ENCODE measurements around the gene CXADR.
"Not testable (repeated sequence)": the region's sequence is repeated elsewhere in the genome, so short reads cannot be mapped to it uniquely, and the experiment has no call there.

Gene CXADR

GRCh38 chr21:17502985-17503384 is 9.9 kb upstream of the CXADR start:
- not testable (repeated sequence) for DNase-seq (ENCODE audit: low read depth)

DNA sequence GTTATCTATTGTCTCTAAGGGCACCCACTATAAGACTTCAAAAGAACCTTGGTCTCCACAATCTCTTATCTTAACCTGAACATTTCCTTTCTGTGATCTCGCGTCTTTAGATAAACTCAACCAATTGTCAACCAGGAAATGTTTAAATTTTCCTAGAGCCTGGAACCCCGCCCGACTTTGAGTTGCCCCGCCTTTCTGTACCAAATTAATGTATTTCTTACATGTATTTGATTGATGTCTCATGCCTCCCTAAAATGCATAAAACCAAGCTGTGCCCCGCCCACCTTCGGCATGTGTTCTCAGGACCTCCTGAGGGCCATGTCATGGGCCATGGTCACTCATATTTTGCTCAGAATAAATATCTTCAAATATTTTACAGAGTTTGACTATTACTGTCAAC is 5.9 kb upstream of the CXADR start:
- DNase-seq (ENCODE audit: low read depth) = no peak

DNA sequence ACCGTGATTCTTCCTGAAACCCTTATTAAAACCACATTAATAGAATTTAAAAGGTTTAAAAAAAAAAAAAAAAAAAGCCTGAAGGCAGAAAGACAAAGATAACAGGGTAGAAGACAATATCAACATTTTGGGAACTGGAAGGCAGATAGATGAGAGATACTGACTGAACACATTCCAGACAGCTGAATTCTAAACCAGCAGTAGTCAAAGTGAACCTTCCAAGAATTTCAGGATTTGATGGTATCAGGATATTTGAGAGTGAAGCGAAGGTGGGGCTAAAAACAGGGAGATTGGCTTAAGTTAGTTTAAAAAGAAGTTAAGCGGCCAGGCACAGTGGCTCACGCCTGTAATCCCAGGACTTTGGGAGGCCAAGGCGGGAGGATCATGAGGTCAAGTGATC is 5.3 kb upstream of the CXADR start:
- no peak for DNase-seq (ENCODE audit: low read depth)

- DNase-seq (ENCODE audit: low read depth) = peak; percentile 54
Observed at GRCh38 chr21:17513214-17514123, 626 bp downstream of the CXADR start.

DNA sequence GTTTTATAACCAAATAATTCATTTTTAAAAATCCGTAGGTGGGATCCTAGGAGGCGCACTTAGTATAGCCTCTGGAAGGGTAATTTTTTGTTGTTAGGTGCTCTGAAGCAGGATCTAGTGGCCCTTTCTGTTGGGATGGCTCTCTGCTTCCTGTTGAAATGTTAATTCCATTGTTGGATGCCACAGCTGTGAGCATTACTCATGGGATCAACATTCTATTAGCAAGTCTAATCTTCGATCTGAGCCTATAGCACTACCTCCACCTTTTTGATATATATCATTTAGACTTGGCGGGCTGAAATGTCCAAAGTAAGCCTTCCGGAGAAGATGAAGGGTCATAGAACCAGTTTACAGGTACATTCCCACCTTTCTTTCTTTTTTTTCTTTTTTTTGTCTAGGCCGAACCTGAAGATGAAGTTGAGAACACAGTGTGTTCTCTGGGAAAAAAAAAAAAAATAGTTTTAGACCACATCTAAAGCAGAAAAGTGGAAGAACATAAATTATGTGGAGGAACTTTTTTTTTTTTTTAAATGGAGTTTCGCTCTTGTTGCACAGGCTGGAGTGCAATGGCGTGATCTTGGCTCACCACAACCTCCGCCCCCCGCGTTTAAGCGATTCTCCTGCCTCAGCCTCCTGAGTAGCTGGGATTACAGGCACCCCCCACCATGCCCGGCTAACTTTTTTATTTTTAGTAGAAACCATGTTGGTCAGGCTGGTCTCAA is 1.4 kb downstream of the CXADR start:
- peak; percentile 36 for DNase-seq (ENCODE audit: low read depth)

DNA sequence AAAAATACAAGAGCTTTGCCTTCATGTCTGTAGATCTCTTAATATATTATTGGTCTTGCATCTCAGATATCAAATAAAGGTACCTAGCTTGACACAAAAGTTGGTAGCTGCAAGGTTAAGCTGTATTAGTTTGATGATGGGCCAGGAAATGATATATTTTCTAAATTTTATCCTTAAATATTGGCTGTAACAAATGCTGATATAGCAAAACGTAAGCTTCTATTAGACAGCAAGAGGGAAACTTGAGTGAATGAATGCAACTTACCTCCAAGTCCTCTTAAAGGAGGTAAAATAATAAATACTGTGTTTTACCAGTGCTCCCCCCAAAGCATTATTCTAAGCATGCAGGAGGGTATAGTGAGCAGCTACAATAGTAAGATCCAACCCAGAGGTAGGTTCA is 4.2 kb downstream of the CXADR start:
- not testable (repeated sequence) for DNase-seq (ENCODE audit: low read depth)

- no peak for DNase-seq (ENCODE audit: low read depth)
Observed at GRCh38 chr21:17519208-17519738, 6.4 kb downstream of the CXADR start.

GRCh38 chr21:17519965-17520609 is 7.2 kb downstream of the CXADR start:
- no peak for DNase-seq (ENCODE audit: low read depth)

GRCh38 chr21:17523007-17523451 is 10.2 kb downstream of the CXADR start:
- DNase-seq (ENCODE audit: low read depth) = no peak

GRCh38 chr21:17523979-17524494 is 11.2 kb downstream of the CXADR start:
- DNase-seq (ENCODE audit: low read depth) = not testable (repeated sequence)

DNA sequence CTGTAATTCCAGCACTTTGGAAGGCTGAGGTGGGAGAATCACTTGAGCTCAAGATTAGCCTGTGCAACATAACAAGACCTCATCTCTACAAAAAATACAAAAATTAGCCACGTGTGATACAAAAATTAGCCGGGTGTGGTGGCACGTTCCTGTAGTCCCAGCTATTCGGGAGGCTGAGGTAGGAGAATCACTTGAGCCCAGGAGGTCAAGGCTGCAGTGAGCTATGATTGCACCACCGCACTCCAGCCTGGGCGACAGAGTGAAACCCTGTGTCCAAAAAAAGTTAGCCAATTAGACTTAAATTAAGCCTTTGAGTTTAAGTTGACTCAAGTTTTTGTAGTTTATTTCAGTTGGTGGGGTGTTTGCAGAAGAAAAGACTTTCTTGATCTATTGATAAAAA is 11.8 kb downstream of the CXADR start:
- no peak for DNase-seq (ENCODE audit: low read depth)

DNA sequence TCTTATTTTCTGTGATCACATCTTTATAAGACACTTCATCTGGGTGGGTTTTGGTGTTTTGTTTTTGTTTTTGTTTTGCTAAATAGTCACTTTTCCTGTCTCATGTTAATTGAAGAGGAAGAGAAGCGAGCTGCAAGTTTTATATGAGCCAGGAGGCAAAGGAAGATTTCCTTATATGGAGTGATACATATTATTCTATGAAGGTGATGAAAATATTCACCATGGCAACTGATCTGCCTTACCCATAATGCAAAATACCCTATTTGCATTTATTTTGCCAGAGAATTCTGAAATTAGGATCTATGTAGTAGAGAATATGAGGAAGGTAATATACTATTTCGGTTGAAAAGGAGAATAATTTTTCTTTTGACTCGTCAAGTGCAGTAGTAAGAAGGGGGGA is 13.9 kb downstream of the CXADR start:
- peak; percentile 24 for DNase-seq (ENCODE audit: low read depth)

DNA sequence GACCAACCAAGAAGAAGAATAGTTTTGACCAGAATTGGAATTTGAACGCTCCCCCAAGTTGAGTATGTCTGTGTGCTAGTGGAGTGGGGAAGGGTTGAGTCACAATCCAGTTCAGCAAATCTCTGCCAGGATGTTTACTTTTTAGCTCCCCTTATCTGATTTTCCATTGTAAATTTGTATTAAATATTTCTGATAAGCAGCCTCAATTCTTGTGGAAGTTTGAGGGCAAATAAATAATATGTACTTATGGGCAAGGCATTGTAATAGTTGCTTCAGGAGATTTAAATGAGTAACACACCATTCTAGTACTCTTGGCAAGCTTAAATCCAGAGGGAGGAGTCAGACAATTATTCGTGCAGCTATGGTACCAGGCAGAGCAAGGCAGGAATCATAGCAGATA is 14.4 kb downstream of the CXADR start:
- DNase-seq (ENCODE audit: low read depth) = peak; percentile 86

- peak; percentile 30 for DNase-seq (ENCODE audit: low read depth)
Observed at GRCh38 chr21:17527711-17528110, 14.9 kb downstream of the CXADR start.

DNA sequence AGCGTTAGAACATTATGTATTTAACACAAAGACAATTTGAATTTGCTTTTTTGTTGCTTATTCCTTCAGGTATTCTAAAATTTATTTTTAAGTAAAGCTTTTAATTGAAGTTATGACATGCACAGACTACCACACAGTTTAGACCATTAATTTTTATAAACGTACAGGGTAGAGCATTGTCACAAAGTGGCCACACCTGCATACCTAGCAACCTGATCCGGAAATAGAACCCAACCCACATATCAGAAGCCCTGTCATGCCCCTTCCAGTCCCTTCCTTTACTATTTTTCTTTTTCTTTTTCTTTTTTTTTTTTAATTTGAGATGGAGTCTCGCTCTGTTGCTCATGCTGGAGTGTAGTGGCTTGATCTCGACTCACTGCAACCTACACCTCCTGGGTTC is 16.8 kb downstream of the CXADR start:
- DNase-seq (ENCODE audit: low read depth) = no peak

DNA sequence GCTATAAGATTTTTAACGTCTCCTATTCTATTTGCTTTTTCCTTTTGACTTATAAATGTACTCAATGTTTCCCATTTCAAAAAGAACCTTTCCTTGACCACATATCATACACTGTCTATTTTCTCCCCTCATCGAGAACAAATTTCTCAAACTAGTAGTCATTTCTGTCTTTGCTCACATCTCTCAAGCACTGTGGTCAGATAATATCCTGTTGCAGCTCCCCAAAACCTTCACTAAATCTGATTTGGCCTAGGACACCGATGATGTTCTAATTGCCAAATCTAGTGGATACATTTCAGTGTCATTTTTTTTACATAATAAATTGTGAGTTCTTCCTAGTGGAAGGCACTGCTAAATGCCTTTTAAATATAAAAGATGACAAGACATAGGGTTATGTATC is 19.4 kb downstream of the CXADR start:
- DNase-seq (ENCODE audit: low read depth) = no peak

GRCh38 chr21:17536381-17536780 is 23.5 kb downstream of the CXADR start:
- no peak for DNase-seq (ENCODE audit: low read depth)

- peak; percentile 78 for DNase-seq (ENCODE audit: low read depth)
Observed at GRCh38 chr21:17537299-17537698, 24.5 kb downstream of the CXADR start.

GRCh38 chr21:17538576-17538975 is 25.7 kb downstream of the CXADR start:
- DNase-seq (ENCODE audit: low read depth) = no peak

- DNase-seq (ENCODE audit: low read depth) = no peak
Observed at GRCh38 chr21:17539323-17539722, 26.5 kb downstream of the CXADR start.

DNA sequence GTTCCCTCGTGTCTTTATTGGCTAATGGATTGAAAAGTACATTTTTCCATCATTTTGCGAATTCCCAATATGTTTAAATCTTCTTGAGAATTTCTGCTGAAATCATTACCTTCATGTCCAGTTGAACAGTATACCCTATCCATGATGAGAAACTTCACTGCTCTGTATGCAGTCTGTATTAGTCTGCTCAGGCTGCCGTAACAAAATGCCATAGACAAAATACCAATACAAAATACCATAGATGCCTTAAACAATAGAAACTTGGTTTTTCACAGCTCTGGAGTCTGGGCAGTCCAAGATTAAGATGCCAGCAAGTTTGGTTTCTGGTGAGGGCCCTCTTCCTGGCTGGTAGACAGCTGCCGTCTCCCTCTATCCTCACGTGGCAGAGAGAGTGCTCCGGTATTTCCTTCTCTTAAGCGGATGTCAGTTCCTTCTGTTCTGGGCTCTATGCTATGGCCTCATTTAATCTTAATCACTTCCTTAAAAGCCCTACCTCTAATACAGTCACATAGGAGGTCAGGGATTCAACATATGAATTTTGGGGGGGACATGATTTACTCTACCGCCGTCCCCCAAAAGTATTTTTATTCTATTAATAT is 27.0 kb downstream of the CXADR start:
- no peak for DNase-seq (ENCODE audit: low read depth)

DNA sequence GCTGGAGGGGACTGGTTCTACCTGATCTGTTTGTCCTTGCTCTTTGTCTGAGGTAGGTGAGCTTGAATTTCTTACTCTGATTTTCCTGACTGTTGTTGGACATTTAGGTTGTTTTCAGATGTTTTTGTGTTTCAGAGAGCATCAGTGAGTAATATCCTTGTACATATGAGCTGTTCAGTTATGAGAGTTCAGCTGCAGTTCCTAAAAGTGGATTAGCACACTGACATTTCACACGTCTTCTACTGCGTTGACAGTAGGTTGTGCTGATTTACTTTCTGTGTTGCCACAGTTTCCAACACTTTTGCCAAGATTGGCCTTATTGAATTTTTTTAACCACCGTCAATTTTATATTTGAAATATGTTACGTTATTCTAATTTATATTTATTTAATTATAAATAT is 27.7 kb downstream of the CXADR start:
- DNase-seq (ENCODE audit: low read depth) = peak; percentile 57
